OCI-LY1 (cell line): Measurements from ENCODE around the gene CCL2.

Experiments used
- H2AFZ ChIP-seq: fragments of 200-600 bp; sonication (generic), shearing (Covaris generic); 2 replicates; pipeline ENCODE4 v1.6.0; 2014; ENCODE audit warnings: antibody characterized with exemption, mild to moderate bottlenecking, low read length
- H3F3A ChIP-seq: fragments of 200-600 bp; sonication (generic), shearing (Covaris generic); 2 replicates; pipeline ENCODE4 v1.6.0; 2014; ENCODE audit warnings: mild to moderate bottlenecking, antibody characterized with exemption, low read length, moderate library complexity; ENCODE audit not compliant: insufficient read depth
- H3K27ac ChIP-seq: fragments of 200-600 bp; sonication (generic); 2 replicates; pipeline ENCODE4 v1.5.1; 2014; ENCODE audit warnings: low read length, mixed run types, mild to moderate bottlenecking, low read depth; ENCODE audit not compliant: poor library complexity, severe bottlenecking
- H3K27me3 ChIP-seq: fragments of 200-600 bp; sonication (generic); 2 replicates; pipeline ENCODE4 v1.6.0; 2014; ENCODE audit warnings: antibody characterized with exemption, mild to moderate bottlenecking, low read length, moderate library complexity; ENCODE audit not compliant: insufficient read depth
- H3K36me3 ChIP-seq: fragments of 200-600 bp; sonication (generic); 2 replicates; pipeline ENCODE4 v1.6.1; 2014; ENCODE audit warnings: mild to moderate bottlenecking, antibody characterized with exemption, low read length, moderate library complexity, mixed read lengths; ENCODE audit not compliant: insufficient read depth
- H3K4me1 ChIP-seq: fragments of 200-600 bp; sonication (generic); 2 replicates; pipeline ENCODE4 v1.5.1; 2014; ENCODE audit warnings: mild to moderate bottlenecking, low read length, moderate library complexity; ENCODE audit not compliant: insufficient read depth, severe bottlenecking
- H3K4me2 ChIP-seq: fragments of 200-600 bp; sonication (generic), shearing (Covaris generic); 2 replicates; pipeline ENCODE4 v1.6.1; 2014; ENCODE audit warnings: low read length
- H3K4me3 ChIP-seq: fragments of 200-600 bp; sonication (generic); 2 replicates; pipeline ENCODE4 v1.5.1; 2014; ENCODE audit warnings: low read length, low read depth, mild to moderate bottlenecking, mixed read lengths; ENCODE audit not compliant: poor library complexity, severe bottlenecking
- H3K79me2 ChIP-seq: fragments of 200-600 bp; shearing (Covaris generic); 2 replicates; pipeline ENCODE4 v1.6.1; 2016; ENCODE audit warnings: mixed run types, low read length, mixed read lengths; ENCODE audit not compliant: insufficient read depth
- H3K9ac ChIP-seq: fragments of 200-600 bp; sonication (generic), shearing (Covaris generic); 2 replicates; pipeline ENCODE4 v1.6.1; 2014; ENCODE audit warnings: mild to moderate bottlenecking, low read length, mixed read lengths
- H3K9me2 ChIP-seq: fragments of 200-600 bp; sonication (generic), shearing (Covaris generic); 2 replicates; pipeline ENCODE4 v1.6.1; 2014; ENCODE audit warnings: low read depth, mild to moderate bottlenecking, low read length, mixed read lengths
- H3K9me3 ChIP-seq: fragments of 200-600 bp; shearing (Covaris generic); 2 replicates; pipeline ENCODE4 v1.6.1; 2014; ENCODE audit warnings: low read length, mixed read lengths
- H4K20me1 ChIP-seq: fragments of 200-600 bp; sonication (generic), shearing (Covaris generic); 2 replicates; pipeline ENCODE4 v1.6.0; 2016; ENCODE audit warnings: mild to moderate bottlenecking, low read length; ENCODE audit not compliant: insufficient read depth
- CTCF ChIP-seq: fragments of 200-600 bp; sonication (generic), shearing (Covaris generic); IDR thresholded peaks from 2 replicates; pipeline ENCODE4 v1.5.1; 2017; ENCODE audit warnings: mild to moderate bottlenecking, antibody characterized with exemption, low read length, moderate library complexity, mixed read lengths
- EZH2 ChIP-seq: fragments of 200-600 bp; sonication (generic), shearing (Covaris generic); IDR thresholded peaks from 2 replicates; pipeline ENCODE4 v1.8.0; 2017; ENCODE audit warnings: borderline replicate concordance, mixed run types, mild to moderate bottlenecking, antibody characterized with exemption, low read length, moderate library complexity, mixed read lengths

The CCL2 gene

GRCh38 chr17:34252095-34252443 is 3.0 kb upstream of the CCL2 start:
- Histone ChIP-seq H3K27me3 (no peaks in the 10 kb centered on the region), H3K9ac (no peak overlapping the region), H3K4me3 (no peak overlapping the region), H3K79me2 (no peaks in the 10 kb centered on the region), H3K4me1 (no peaks in the 10 kb centered on the region), H3K4me2 (no peak overlapping the region), H4K20me1 (no peaks in the 10 kb centered on the region), H2AFZ (no peak overlapping the region), H3K9me3 (no peaks in the 10 kb centered on the region), H3F3A (no peaks in the 10 kb centered on the region), H3K27ac (no peak overlapping the region), H3K36me3 (no peaks in the 10 kb centered on the region), H3K9me2 (no peaks in the 10 kb centered on the region)
- no peak for TF ChIP-seq CTCF
- no peak for TF ChIP-seq EZH2

GRCh38 chr17:34252444-34253138 is 2.5 kb upstream of the CCL2 start:
- TF ChIP-seq CTCF, result no peak
- H3K9me2 ChIP-seq, result no peaks in the 10 kb centered on the region
- no peak overlapping the region for H3K9ac ChIP-seq
- no peaks in the 10 kb centered on the region for H3K9me3 ChIP-seq
- no peaks in the 10 kb centered on the region for H3K79me2 ChIP-seq
- no peak overlapping the region for H3K27ac ChIP-seq
- H3K4me1 ChIP-seq, result no peaks in the 10 kb centered on the region
- no peaks in the 10 kb centered on the region for H3K27me3 ChIP-seq
- H4K20me1 ChIP-seq, result no peaks in the 10 kb centered on the region
- H3K4me2 ChIP-seq, result no peak overlapping the region
- H3F3A ChIP-seq, result no peaks in the 10 kb centered on the region
- no peak overlapping the region for H3K4me3 ChIP-seq
- no peaks in the 10 kb centered on the region for H3K36me3 ChIP-seq
- H2AFZ ChIP-seq, result no peak overlapping the region

GRCh38 chr17:34253139-34253525 is 2.0 kb upstream of the CCL2 start:
- Histone ChIP-seq H3K79me2 (no peaks in the 10 kb centered on the region), H3K27me3 (no peaks in the 10 kb centered on the region), H3K9me3 (no peaks in the 10 kb centered on the region), H4K20me1 (no peaks in the 10 kb centered on the region), H3K36me3 (no peaks in the 10 kb centered on the region), H3K4me3 (no peak overlapping the region), H2AFZ (no peak overlapping the region), H3K9ac (no peak overlapping the region), H3K27ac (no peak overlapping the region), H3F3A (no peaks in the 10 kb centered on the region), H3K9me2 (no peaks in the 10 kb centered on the region), H3K4me1 (no peaks in the 10 kb centered on the region), H3K4me2 (no peak overlapping the region)
- TF ChIP-seq EZH2, result no peak
- TF ChIP-seq CTCF, result no peak
